Measurements from ENCODE around the gene HBP1. TPM values are rescaled to one million over a fixed set of nuclear protein-coding genes. Genes with fewer than 3 reads are reported as not detected.

HBP1 gene
- total and polyA plus RNA-seq, 2 of the 8 experiments (the other 6 are each of a cell fraction or from before 2014, with no cell fraction given) = 28.9 to 29.2 TPM

- H4K5ac ChIP-seq (ENCODE audit: insufficient read length, low read depth, low read length) = no peak overlapping the region
- CTCF ChIA-PET (ENCODE audit: partially characterized antibody) = interaction anchor here (0.8 to 2.7 kb wide), 6 partner anchors 15 to 661 kb away, joined by 3 to 10 read pairs (median 5); no protein-coding TSS in a partner anchor
- no peak overlapping the region for H2AFZ ChIP-seq (ENCODE audit: low read length)
- no peak overlapping the region for H3K14ac ChIP-seq (ENCODE audit: insufficient read length)
- peaks cover 0 to 5% (median 0%) of the 10 kb centered on the region in 4 experiments; a peak in 1 of 8 replicates for H3K36me3 ChIP-seq (ENCODE audit: control insufficient read depth in 2 of 4, insufficient read depth in 4 of 4, low read length in 3 of 4)
- H2BK120ac ChIP-seq (replicated peaks; ENCODE audit: low read depth, low read length) = no peak overlapping the region
- no peak overlapping the region for H2BK20ac ChIP-seq (ENCODE audit: low read length)
- no peak overlapping the region for H2BK15ac ChIP-seq (ENCODE audit: low read length)
- H2BK5ac ChIP-seq (ENCODE audit: low read depth, low read length) = no peak overlapping the region
- no peak overlapping the region for H4K8ac ChIP-seq (ENCODE audit: extremely low read depth, insufficient read depth, low read length)
- no peak overlapping the region for H3K4me3 ChIP-seq (ENCODE audit: extremely low read depth in 1 of 4, insufficient read depth in 2 of 4, low read depth in 3 of 4, low read length in 4 of 4)
- H3K27me3 ChIP-seq (replicated peaks in 1 of 4; ENCODE audit: control insufficient read depth in 3 of 4, extremely low read depth in 1 of 4, insufficient read depth in 3 of 4, low read length in 3 of 4) = no peaks in the 10 kb centered on the region
- no peaks in the 10 kb centered on the region for H4K20me1 ChIP-seq (replicated peaks in 1 of 2; ENCODE audit: control insufficient read depth in 1 of 2, insufficient read depth in 2 of 2, low read length in 2 of 2)
- no peak overlapping the region for H3K27ac ChIP-seq (ENCODE audit: low read depth, low read length)
- no peak for FAIRE-seq
- no peaks in the 10 kb centered on the region for H3K23me2 ChIP-seq (ENCODE audit: low read depth, low read length)
- H3K23ac ChIP-seq (ENCODE audit: insufficient read length) = no peak overlapping the region
- TF ChIP-seq TAF7 (optimal IDR thresholded peaks at IDR 0.05; ENCODE audit: borderline replicate concordance, low read depth, low read length) (no peak), GTF2F1 (IDR thresholded peaks at IDR 0.05; ENCODE audit: borderline replicate concordance, low read depth, low read length) (no peak), JUND (IDR thresholded peaks at IDR 0.05; ENCODE audit: low read length) (no peak), CREB1 (IDR thresholded peaks at IDR 0.05) (no peak), RXRA (IDR thresholded peaks at IDR 0.05; ENCODE audit: insufficient read depth, low read depth, low read length) (no peak), EP300 (IDR thresholded peaks at IDR 0.05; ENCODE audit: borderline replicate concordance in 1 of 2, low read depth in 2 of 2, low read length in 2 of 2) (no peak), SP2 (IDR thresholded peaks at IDR 0.05; ENCODE audit: low read length) (no peak), EZH2 (IDR thresholded peaks at IDR 0.05; ENCODE audit: low read depth, low read length, severe bottlenecking) (no peak), ATF3 (IDR thresholded peaks at IDR 0.05; ENCODE audit: insufficient read depth, low read depth, low read length) (no peak), NRF1 (IDR thresholded peaks at IDR 0.05; ENCODE audit: low read depth, low read length) (no peak), BCL11A (IDR thresholded peaks at IDR 0.05; ENCODE audit: low read depth in 2 of 2, low read length in 2 of 2) (no peak), JUN (IDR thresholded peaks at IDR 0.05; ENCODE audit: low read depth, low read length) (no peak)
- no peak overlapping the region for H3K4ac ChIP-seq (replicated peaks; ENCODE audit: insufficient read length, low read depth, low read length)
- no peak overlapping the region for H3K9ac ChIP-seq (replicated peaks in 1 of 4; ENCODE audit: extremely low read depth in 1 of 4, low read depth in 3 of 4, low read length in 3 of 4)
- no peak overlapping the region for H4K91ac ChIP-seq (replicated peaks; ENCODE audit: insufficient read length, low read length)
- no peak overlapping the region for H2BK12ac ChIP-seq (ENCODE audit: low read depth, low read length)
- H3K79me1 ChIP-seq (ENCODE audit: low read depth, low read length) = no peaks in the 10 kb centered on the region
- DNase-seq (ENCODE audit: low read depth in 1 of 2, low spot score in 2 of 2) = no peak
- H2AK5ac ChIP-seq (ENCODE audit: low read depth, low read length) = no peak overlapping the region
- H3K79me2 ChIP-seq (ENCODE audit: control insufficient read depth in 1 of 2, insufficient read depth in 2 of 2, low read length in 2 of 2) = no peaks in the 10 kb centered on the region
- H3K56ac ChIP-seq (replicated peaks; ENCODE audit: insufficient read length, low read depth, low read length) = no peak overlapping the region
- H3K18ac ChIP-seq (ENCODE audit: extremely low read depth, low read length) = no peak overlapping the region
- H3K9me3 ChIP-seq (ENCODE audit: insufficient read depth in 2 of 2, low read depth in 1 of 2, low read length in 1 of 2) = no peaks in the 10 kb centered on the region
- H3K4me1 ChIP-seq (replicated peaks in 1 of 4; ENCODE audit: control insufficient read depth in 3 of 4, insufficient read depth in 4 of 4, low read length in 3 of 4) = no peaks in the 10 kb centered on the region
- no peak overlapping the region for H3K4me2 ChIP-seq (ENCODE audit: insufficient read depth in 1 of 2, low read depth in 2 of 2, low read length in 2 of 2)
- POLR2A ChIA-PET (ENCODE audit: partially characterized antibody) = interaction anchor here (1.5 kb wide), 1 partner anchor 15 kb away, joined by 5 read pairs; no protein-coding TSS in a partner anchor
These were observed 45.1 kb downstream of the HBP1 start for GRCh38 chr7:107213945-107214344.

All from H1 (cell line).